IMR-90 (cell line): Measurements from ENCODE around the gene KCNK17. TPM values are rescaled to one million over a fixed set of nuclear protein-coding genes. Genes with fewer than 3 reads are reported as not detected.
"Not testable (repeated sequence)": the region's sequence is repeated elsewhere in the genome, so short reads cannot be mapped to it uniquely, and the experiment has no call there.

Source experiments
- ATAC-seq: fragments of 200-7000 bp; cut with Tn5 transposase; 2 replicates; pipeline ENCODE4 v1.9.1; 2020; ENCODE audit warnings: low read depth, mild to moderate bottlenecking, moderate library complexity
- BruUV-seq: library from RNA; stranded (reverse); fragments of 400-500 nt; replicated peaks from 2 replicates; lab custom pipeline; 2021; lab: Mats Ljungman, UMichigan
- CTCF ChIA-PET: fragments of 300-600 bp; formaldehyde crosslinking; extraction: SDS; loops from one replicate; lab custom pipeline; 2021; ENCODE audit warnings: antibody characterized with exemption; lab: Yijun Ruan, JAX
- POLR2A ChIA-PET: fragments of 300-600 bp; sonication (Branson Sonifier 250); formaldehyde crosslinking; loops from one replicate; lab custom pipeline; 2022; ENCODE audit warnings: antibody characterized with exemption; ENCODE audit not compliant: unreplicated experiment; lab: Charles Lee
- DNase-seq: peaks from one replicate; pipeline ENCODE4 v3.0.0; 2013
- H2AFZ ChIP-seq: replicated peaks from 2 replicates; pipeline ENCODE3; 2013; ENCODE audit warnings: low read length, mild to moderate bottlenecking; ENCODE audit not compliant: poor library complexity
- H2AK5ac ChIP-seq: 2 replicates; pipeline ENCODE4 v1.6.1; 2013; ENCODE audit warnings: low read depth, low read length, inconsistent platforms
- H2AK9ac ChIP-seq: replicated peaks from 2 replicates; pipeline ENCODE3; 2013; ENCODE audit warnings: mild to moderate bottlenecking, low read depth, low read length, moderate library complexity; ENCODE audit not compliant: poor library complexity
- H2BK120ac ChIP-seq: 2 replicates; pipeline ENCODE4 v1.6.1; 2013; ENCODE audit warnings: low read depth, low read length, inconsistent platforms
- H2BK15ac ChIP-seq: 3 replicates; pipeline ENCODE4 v1.6.1; 2013; ENCODE audit warnings: low read depth, low read length, inconsistent platforms
- H2BK20ac ChIP-seq: 2 replicates; pipeline ENCODE4 v1.6.1; 2013; ENCODE audit warnings: low read depth, mild to moderate bottlenecking, inconsistent platforms, low read length, moderate library complexity
- H2BK5ac ChIP-seq: 2 replicates; pipeline ENCODE4 v1.6.1; 2013; ENCODE audit warnings: mild to moderate bottlenecking, low read depth, low read length, inconsistent platforms; ENCODE audit not compliant: poor library complexity, severe bottlenecking
- H3K14ac ChIP-seq: replicated peaks from 2 replicates; pipeline ENCODE4 v1.6.1; 2013; ENCODE audit warnings: low read depth, low read length, inconsistent platforms
- H3K18ac ChIP-seq: 2 replicates; pipeline ENCODE4 v1.6.1; 2013; ENCODE audit warnings: low read depth, low read length, control low read depth
- H3K23ac ChIP-seq: 2 replicates; pipeline ENCODE4 v1.6.1; 2013; ENCODE audit warnings: low read depth, low read length, inconsistent platforms
- H3K27ac ChIP-seq: 2 replicates; pipeline ENCODE4 v1.5.1; 2013; ENCODE audit warnings: mild to moderate bottlenecking, control low read depth, low read length; ENCODE audit not compliant: insufficient read depth
- H3K27me3 ChIP-seq: 2 replicates; pipeline ENCODE4 v1.6.1; 2013; ENCODE audit warnings: low read length; ENCODE audit not compliant: control insufficient read depth, insufficient read depth
- H3K36me3 ChIP-seq: 2 replicates; pipeline ENCODE4 v1.6.1; 2013; ENCODE audit warnings: low read length, mixed read lengths; ENCODE audit not compliant: control insufficient read depth, insufficient read depth
- H3K4ac ChIP-seq: 2 replicates; pipeline ENCODE4 v1.6.1; 2013; ENCODE audit warnings: low read depth, low read length, inconsistent platforms
- H3K4me1 ChIP-seq: 2 replicates; pipeline ENCODE4 v1.6.1; 2013; ENCODE audit warnings: low read length, mixed read lengths; ENCODE audit not compliant: control insufficient read depth, insufficient read depth
- H3K4me2 ChIP-seq: 2 replicates; pipeline ENCODE4 v1.6.1; 2013; ENCODE audit warnings: low read depth, mild to moderate bottlenecking, control low read depth, low read length, moderate library complexity
- H3K4me3 ChIP-seq: 2 replicates; pipeline ENCODE4 v1.5.1; 2013; ENCODE audit warnings: low read depth, mild to moderate bottlenecking, control low read depth, low read length, moderate library complexity; ENCODE audit not compliant: insufficient read depth
- H3K56ac ChIP-seq: 2 replicates; pipeline ENCODE4 v1.6.1; 2013; ENCODE audit warnings: low read length, inconsistent platforms; ENCODE audit not compliant: insufficient read depth; ENCODE audit errors: extremely low read depth
- H3K79me1 ChIP-seq, 2 experiments: 2 replicates each; pipeline ENCODE4 v1.6.1; 2013; ENCODE audit warnings: low read length in 2 of 2, inconsistent platforms in 1 of 2, low read depth in 1 of 2
- H3K9ac ChIP-seq: 2 replicates; pipeline ENCODE4 v1.6.1; 2013; ENCODE audit warnings: low read depth, low read length, control low read depth
- H3K9me1 ChIP-seq: 2 replicates; pipeline ENCODE4 v1.6.1; 2013; ENCODE audit warnings: low read length, inconsistent platforms; ENCODE audit not compliant: insufficient read depth
- H3K9me3 ChIP-seq: 2 replicates; pipeline ENCODE4 v1.6.1; 2013; ENCODE audit warnings: low read length; ENCODE audit not compliant: control insufficient read depth, insufficient read depth
- H4K20me1 ChIP-seq: 2 replicates; pipeline ENCODE4 v1.6.1; 2013; ENCODE audit warnings: low read length, inconsistent platforms; ENCODE audit not compliant: insufficient read depth
- H4K5ac ChIP-seq: 2 replicates; pipeline ENCODE4 v1.6.1; 2013; ENCODE audit warnings: mild to moderate bottlenecking, low read depth, low read length, control low read depth
- H4K8ac ChIP-seq, 2 experiments: 2 replicates each; pipeline ENCODE4 v1.6.1; 2013; ENCODE audit warnings: low read depth in 2 of 2, low read length in 2 of 2, control low read depth in 1 of 2, inconsistent platforms in 1 of 2
- H4K91ac ChIP-seq: 2 replicates; pipeline ENCODE4 v1.6.1; 2013; ENCODE audit warnings: low read depth, low read length, inconsistent platforms; ENCODE audit not compliant: insufficient read depth
- CTCF ChIP-seq: conservative IDR thresholded peaks from 2 replicates; pipeline ENCODE4 v1.5.1; 2012; ENCODE audit warnings: mild to moderate bottlenecking, low read depth, low read length, improper control_type of control experiment
- ELK1 ChIP-seq: fragments of 150-350 bp; IDR thresholded peaks from 2 replicates; pipeline ENCODE4 v1.6.1; 2016; ENCODE audit warnings: low read depth, mild to moderate bottlenecking, low read length, moderate library complexity, borderline replicate concordance
- MAZ ChIP-seq: IDR thresholded peaks from 2 replicates; pipeline ENCODE4 v1.6.1; 2012; ENCODE audit warnings: low read depth, mild to moderate bottlenecking, low read length, improper control_type of control experiment, moderate library complexity, borderline replicate concordance
- MXI1 ChIP-seq: IDR thresholded peaks from 2 replicates; pipeline ENCODE4 v1.6.1; 2012; ENCODE audit warnings: low read depth, mild to moderate bottlenecking, low read length, moderate library complexity, borderline replicate concordance
- POLR2A ChIP-seq: IDR thresholded peaks from 2 replicates; pipeline ENCODE4 v1.6.1; 2012; ENCODE audit warnings: mild to moderate bottlenecking, low read depth, low read length
- RFX5 ChIP-seq: IDR thresholded peaks from 2 replicates; pipeline ENCODE4 v1.8.0; 2012; ENCODE audit warnings: low read depth, mild to moderate bottlenecking, low read length, moderate library complexity
- WGBS, 2 experiments: methylation state at CpG; one replicate each; pipeline versions ENCODE4 v1.1.5 to v1.1.7; 2013; ENCODE audit warnings: missing lambda C conversion rate in 2 of 2; ENCODE audit not compliant: insufficient read length in 1 of 2; ENCODE audit errors: extremely low coverage in 2 of 2; 5-methylcytosine and 5-hydroxymethylcytosine counted together
- dilution Hi-C: fragments of 300-500 bp; cut with HindIII; formaldehyde crosslinking; loops from one replicate; pipeline ENCODE4 v1.14.3; 2018; ENCODE audit warnings: low sequenced_read_pairs; ENCODE audit not compliant: unreplicated experiment
- in situ Hi-C: fragments of 300-500 bp; cut with MboI; formaldehyde crosslinking; loops from 3 replicates; pipeline ENCODE4 v1.14.3; 2019; ENCODE audit warnings: low sequenced_read_pairs, inconsistent platforms, mixed read lengths
- intact Hi-C: fragments of 100-400 bp; cut with micrococcal nuclease; formaldehyde crosslinking; loops from 2 replicates; pipeline ENCODE4 v1.10.0; 2022
- polyA plus RNA-seq, 3 experiments: library from polyadenylated mRNA; depleted of rRNA; stranded (reverse); fragments of >200 nt; gene quantifications; 2 replicates each; pipeline ENCODE4 v1.2.3, GENCODE V29; 2012; ENCODE audit warnings: low replicate concordance in 1 of 3
- total RNA-seq: library from RNA; depleted of rRNA; stranded (reverse); fragments of >200 nt; gene quantifications from 2 replicates; pipeline ENCODE4 v1.2.3, GENCODE V29; 2012

Gene KCNK17
- total and polyA plus RNA-seq, 2 of the 4 experiments (the other 2 are of a cell fraction), result not detected

DNA sequence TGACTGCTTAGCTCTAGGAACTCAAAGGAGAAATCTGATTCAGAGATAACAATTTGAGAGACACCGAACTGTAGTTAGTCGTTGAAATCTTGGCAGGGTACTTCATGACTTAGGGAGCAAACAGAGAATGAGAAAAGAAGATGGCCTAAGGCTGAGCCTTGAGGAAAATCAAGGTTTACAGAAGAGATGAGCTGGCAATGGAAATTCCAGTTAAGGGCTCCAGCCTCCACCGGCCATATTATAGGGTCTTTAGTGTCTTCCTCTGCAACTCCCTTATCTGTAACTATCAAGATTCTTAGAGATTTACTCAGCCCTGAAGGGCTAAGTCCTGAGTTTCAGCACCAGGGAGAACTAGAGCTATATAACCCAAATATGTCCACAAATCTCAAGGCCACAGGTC is 26.6 kb downstream of the KCNK17 start:
- Histone ChIP-seq H3K9me1 (no peaks in the 10 kb centered on the region), H2AK5ac (no peak overlapping the region), H3K4me2 (no peak overlapping the region), H4K8ac (no peak overlapping the region), H3K27me3 (no peaks in the 10 kb centered on the region), H4K5ac (no peak overlapping the region), H2AFZ (no peak overlapping the region), H2BK5ac (no peak overlapping the region), H4K91ac (no peak overlapping the region), H3K23ac (no peak overlapping the region), H3K56ac (no peak overlapping the region), H3K4ac (no peak overlapping the region), H3K27ac (no peak overlapping the region), H3K79me1 (no peaks in the 10 kb centered on the region), H3K36me3 (no peaks in the 10 kb centered on the region), H4K20me1 (no peaks in the 10 kb centered on the region), H3K4me1 (no peaks in the 10 kb centered on the region), H3K4me3 (no peak overlapping the region), H2AK9ac (no peak overlapping the region), H3K9me3 (no peaks in the 10 kb centered on the region), H3K9ac (no peak overlapping the region), H3K14ac (no peak overlapping the region), H2BK15ac (no peak overlapping the region), H3K18ac (no peak overlapping the region), H2BK120ac (no peak overlapping the region), H2BK20ac (no peak overlapping the region)
- DNase-seq (no peak), ATAC-seq (no peak)
- in situ Hi-C loops, result no loop called here
- no TSS peak for BruUV-seq
- WGBS, 2 experiments, result 70% methylated on average over 2 of the region's 3 CpGs; no CpG with 5 or more reads in 1 of the 2 experiments
- dilution Hi-C loops, result no loop called here
- POLR2A ChIA-PET, result no interaction called here
- intact Hi-C loops, result no loop called here
- TF ChIP-seq ELK1, result no peak
- TF ChIP-seq CTCF, result no peak
- TF ChIP-seq MAZ, result no peak
- TF ChIP-seq RFX5, result no peak
- TF ChIP-seq POLR2A, result no peak
- TF ChIP-seq MXI1, result no peak
- CTCF ChIA-PET, result no interaction called here

DNA sequence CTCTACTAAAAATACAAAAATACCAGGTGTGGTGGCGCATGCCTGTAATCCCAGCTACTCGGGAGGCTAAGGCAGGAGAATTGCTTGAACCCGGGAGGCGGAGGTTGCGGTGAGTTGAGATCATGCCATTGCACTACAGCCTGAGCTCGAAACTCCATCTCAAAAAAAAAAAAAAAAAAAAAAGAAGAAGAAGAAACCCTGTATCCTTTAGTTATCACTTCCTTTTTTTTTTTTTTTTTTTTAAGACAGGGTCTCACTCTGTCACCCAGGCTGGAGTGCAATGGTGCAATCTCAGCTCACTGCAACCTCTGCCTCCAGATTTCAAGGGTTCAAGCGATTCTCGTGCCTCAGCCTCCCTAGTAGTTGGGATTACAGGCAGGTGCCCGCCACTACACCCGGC is 27.6 kb downstream of the KCNK17 start:
- DNase-seq, H4K20me1 ChIP-seq, H3K9me3 ChIP-seq, H3K9ac ChIP-seq, intact Hi-C loops, H3K4me2 ChIP-seq, BruUV-seq, H3K18ac ChIP-seq, H3K14ac ChIP-seq, ATAC-seq, H3K56ac ChIP-seq, H4K5ac ChIP-seq, H3K27me3 ChIP-seq, H4K8ac ChIP-seq, H4K91ac ChIP-seq, H3K4me1 ChIP-seq, H2AK9ac ChIP-seq, H3K23ac ChIP-seq, dilution Hi-C loops, H2AK5ac ChIP-seq, H3K4ac ChIP-seq, H2BK5ac ChIP-seq, in situ Hi-C loops, H2BK20ac ChIP-seq, H3K79me1 ChIP-seq, H3K4me3 ChIP-seq, H3K27ac ChIP-seq, POLR2A ChIA-PET, H2BK120ac ChIP-seq, H3K36me3 ChIP-seq, H2BK15ac ChIP-seq, H2AFZ ChIP-seq, H3K9me1 ChIP-seq, CTCF ChIA-PET: not testable (repeated sequence)
- WGBS, 2 experiments, result no CpG with 5 or more reads among the region's 10 CpGs
